ENCODE measurements around the gene CYSRT1.

CYSRT1 gene

DNA sequence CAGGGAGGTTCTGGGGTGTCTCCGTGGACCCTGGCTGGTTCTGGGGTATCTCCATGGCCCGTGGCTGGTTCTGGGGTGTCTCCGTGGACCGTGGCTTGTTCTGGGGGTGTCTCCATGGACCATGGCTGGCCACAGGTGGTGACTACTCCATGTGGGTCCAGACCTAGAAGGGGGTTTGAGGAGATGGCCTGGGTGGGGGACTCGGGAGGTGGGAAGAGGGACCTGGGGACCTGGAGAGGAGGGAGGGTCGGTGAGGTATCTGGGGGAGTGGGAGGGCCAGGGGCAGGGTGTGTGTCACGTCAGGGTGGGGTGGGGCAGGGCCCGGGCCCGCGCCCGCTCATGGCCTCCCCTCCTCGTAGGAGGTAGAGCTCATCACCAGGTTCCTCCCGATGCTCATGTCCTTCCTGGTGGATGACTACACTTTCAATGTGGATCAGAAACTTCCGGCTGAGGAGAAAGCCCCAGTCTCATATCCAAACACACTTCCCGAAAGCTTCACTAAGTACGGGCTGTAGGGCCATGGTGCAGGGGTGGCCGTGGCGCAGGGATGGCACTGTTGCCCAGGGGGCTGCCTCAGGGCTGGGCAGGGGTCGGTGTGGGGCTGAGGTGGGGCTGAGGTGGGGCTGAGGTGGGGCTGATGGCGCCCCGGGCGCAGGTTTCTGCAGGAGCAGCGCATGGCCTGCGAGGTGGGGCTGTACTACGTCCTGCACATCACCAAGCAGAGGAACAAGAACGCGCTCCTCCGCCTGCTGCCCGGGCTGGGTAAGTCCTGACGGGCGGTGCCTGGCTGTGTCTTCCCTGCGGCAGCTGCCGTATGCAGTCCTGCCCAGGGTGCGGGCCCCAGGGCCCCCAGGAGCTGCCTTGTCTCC lies 41.8 kb downstream of the CYSRT1 start:
- no peak for TF ChIP-seq GATA3 (IDR thresholded peaks at IDR 0.05; ENCODE audit: low read depth, low read length)
- TF ChIP-seq GATA2 (IDR thresholded peaks at IDR 0.05; ENCODE audit: low read depth, low read length), result no peak

DNA sequence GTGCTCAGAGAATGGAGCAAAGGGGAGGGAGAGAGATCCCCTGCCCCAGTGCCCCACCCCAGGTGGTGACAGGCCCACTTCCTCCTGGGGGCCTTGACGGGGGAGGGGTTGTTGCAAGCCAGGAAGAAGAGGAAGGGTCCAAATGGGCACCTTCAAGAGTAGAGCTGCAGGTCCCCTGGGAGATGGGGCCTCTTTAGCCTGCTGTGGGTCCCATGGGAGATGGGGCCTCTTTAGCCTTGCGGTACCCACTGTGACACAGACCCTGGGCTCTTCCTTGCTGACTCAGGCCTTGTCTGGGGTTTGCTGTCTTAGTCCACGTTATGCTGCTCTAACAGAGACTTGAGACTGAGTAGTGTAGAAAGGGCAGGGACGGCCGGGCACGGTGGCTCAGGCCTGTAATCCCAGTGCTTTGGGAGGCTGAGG lies 43.0 kb downstream of the CYSRT1 start:
- TF ChIP-seq GATA3 (IDR thresholded peaks at IDR 0.05; ENCODE audit: low read depth, low read length) (no peak), GATA2 (IDR thresholded peaks at IDR 0.05; ENCODE audit: low read depth, low read length) (no peak)

GRCh38 chr9:137268538-137269201 lies 43.7 kb downstream of the CYSRT1 start:
- no peak for TF ChIP-seq GATA2 (IDR thresholded peaks at IDR 0.05; ENCODE audit: low read depth, low read length)
- no peak for TF ChIP-seq GATA3 (IDR thresholded peaks at IDR 0.05; ENCODE audit: low read depth, low read length)

GRCh38 chr9:137269231-137269772 lies 44.3 kb downstream of the CYSRT1 start:
- TF ChIP-seq GATA3 (IDR thresholded peaks at IDR 0.05; ENCODE audit: low read depth, low read length) (no peak), GATA2 (IDR thresholded peaks at IDR 0.05; ENCODE audit: low read depth, low read length) (no peak)

GRCh38 chr9:137270929-137271695 lies 46.1 kb downstream of the CYSRT1 start:
- TF ChIP-seq GATA2 (IDR thresholded peaks at IDR 0.05; ENCODE audit: low read depth, low read length), result no peak
- TF ChIP-seq GATA3 (IDR thresholded peaks at IDR 0.05; ENCODE audit: low read depth, low read length), result no peak

DNA sequence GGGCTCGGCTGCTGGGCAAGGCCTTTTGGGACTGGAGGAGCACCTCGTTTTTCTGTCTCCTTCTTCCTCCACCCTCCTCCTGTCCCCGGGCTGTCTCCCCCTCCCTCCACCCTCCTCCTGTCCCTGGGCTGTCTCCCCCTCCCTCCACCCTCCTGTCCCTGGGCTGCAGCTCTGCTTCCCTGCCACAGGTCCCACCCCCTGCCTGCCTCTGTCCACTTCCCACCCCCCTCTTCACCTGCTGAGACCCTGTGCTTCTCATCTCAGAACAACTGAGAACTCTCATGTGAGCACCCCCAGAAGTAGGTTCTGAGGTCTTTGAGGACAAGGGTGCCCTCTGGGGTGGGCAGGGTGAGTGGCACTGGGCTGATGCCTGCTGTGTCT lies 46.7 kb downstream of the CYSRT1 start:
- TF ChIP-seq GATA2 (IDR thresholded peaks at IDR 0.05; ENCODE audit: low read depth, low read length), result no peak
- no peak for TF ChIP-seq GATA3 (IDR thresholded peaks at IDR 0.05; ENCODE audit: low read depth, low read length)

DNA sequence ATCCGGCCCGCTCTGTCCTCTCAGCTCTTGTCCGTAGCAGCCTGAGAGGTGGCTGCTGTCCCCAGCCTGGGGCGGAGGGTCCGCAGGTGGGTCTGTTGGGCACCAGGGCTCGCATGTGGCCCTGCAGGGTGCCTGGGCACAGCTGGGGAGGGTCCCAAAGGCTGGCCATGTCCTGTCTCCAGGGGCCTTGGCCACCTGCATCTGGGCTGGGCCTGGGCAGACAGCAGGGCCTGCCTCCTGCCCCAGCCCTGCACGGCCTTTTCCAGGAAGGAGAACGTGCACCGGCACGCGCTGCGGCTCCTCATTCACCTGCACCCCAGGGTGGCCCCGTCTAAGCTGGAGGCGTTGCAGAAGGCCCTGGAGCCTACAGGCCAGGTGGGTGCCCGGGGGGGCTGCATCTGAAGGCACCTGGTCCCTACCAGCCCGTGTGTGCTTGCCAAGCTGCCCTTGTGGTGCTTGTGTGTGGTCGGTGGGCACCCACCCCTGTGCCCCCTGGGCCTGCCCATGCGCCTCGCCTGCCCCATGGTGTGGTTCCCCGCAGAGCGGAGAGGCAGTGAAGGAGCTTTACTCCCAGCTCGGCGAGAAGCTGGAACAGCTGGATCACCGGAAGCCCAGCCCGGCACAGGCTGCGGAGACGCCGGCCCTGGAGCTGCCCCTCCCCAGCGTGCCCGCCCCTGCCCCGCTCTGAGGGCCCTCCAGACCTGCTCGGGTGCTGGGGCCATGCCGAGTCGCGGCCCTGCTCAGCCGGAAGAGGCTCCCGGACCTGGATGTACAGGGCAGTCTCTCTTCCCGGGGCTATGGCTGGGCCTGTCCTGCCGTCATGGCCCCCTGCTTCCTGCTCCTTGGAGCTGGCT lies 47.5 kb downstream of the CYSRT1 start:
- TF ChIP-seq GATA2 (IDR thresholded peaks at IDR 0.05; ENCODE audit: low read depth, low read length) (no peak), GATA3 (IDR thresholded peaks at IDR 0.05; ENCODE audit: low read depth, low read length) (no peak)

GRCh38 chr9:137273095-137273490 lies 48.1 kb downstream of the CYSRT1 start:
- no peak for TF ChIP-seq GATA3 (IDR thresholded peaks at IDR 0.05; ENCODE audit: low read depth, low read length)
- no peak for TF ChIP-seq GATA2 (IDR thresholded peaks at IDR 0.05; ENCODE audit: low read depth, low read length)

- TF ChIP-seq GATA3 (IDR thresholded peaks at IDR 0.05; ENCODE audit: low read depth, low read length) (no peak), GATA2 (IDR thresholded peaks at IDR 0.05; ENCODE audit: low read depth, low read length) (no peak)
These were observed 48.8 kb downstream of the CYSRT1 start for GRCh38 chr9:137273611-137274320.

DNA sequence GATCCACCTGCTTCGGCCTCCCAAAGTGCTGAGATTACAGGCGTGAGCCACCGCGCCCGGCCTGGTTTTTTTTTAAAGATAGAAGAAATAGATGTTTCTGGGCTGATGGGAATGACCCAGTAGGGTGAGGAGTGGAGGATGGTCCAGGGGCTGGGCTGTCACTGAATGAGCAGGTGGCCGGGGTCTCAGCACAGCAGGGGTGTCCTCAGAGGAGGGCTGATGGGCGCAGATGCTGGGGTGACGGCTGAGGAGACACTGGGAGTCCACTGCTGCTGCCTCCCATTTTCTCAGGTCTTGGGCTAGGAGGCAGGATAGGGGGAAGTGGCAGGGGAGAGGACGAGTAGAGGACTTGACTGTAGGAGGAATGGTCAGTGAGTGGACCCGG lies 50.2 kb downstream of the CYSRT1 start:
- TF ChIP-seq GATA2 (IDR thresholded peaks at IDR 0.05; ENCODE audit: low read depth, low read length) (no peak), GATA3 (IDR thresholded peaks at IDR 0.05; ENCODE audit: low read depth, low read length) (no peak)

Data from SH-SY5Y (cell line).